Right cardiac atrium (tissue), 5 donors: ENCODE results near the gene SPZ1. TPM values are rescaled to one million over a fixed set of nuclear protein-coding genes. Genes with fewer than 3 reads are reported as not detected.

Experiments
- ATAC-seq, 2 donors: fragments of 200-7000 bp; cut with Tn5 transposase; one replicate each; pipeline versions ENCODE4 v1.8.0 to v1.9.1; 2020; ENCODE audit warnings: moderate library complexity in 2 of 2, mild to moderate bottlenecking in 1 of 2
- DNase-seq, 3 donors: peaks; one replicate each; pipeline ENCODE4 v3.0.0-alpha.2; 2020
- H3K27ac ChIP-seq: one replicate; pipeline ENCODE4 v1.5.1; 2013; ENCODE audit warnings: mild to moderate bottlenecking, low read length, control low read depth, moderate library complexity
- H3K27me3 ChIP-seq: one replicate; pipeline ENCODE4 v1.6.1; 2013; ENCODE audit not compliant: control insufficient read depth, insufficient read depth
- H3K4me1 ChIP-seq: one replicate; pipeline ENCODE4 v1.6.1; 2013; ENCODE audit warnings: low read length; ENCODE audit not compliant: control insufficient read depth, insufficient read depth
- H3K4me3 ChIP-seq: one replicate; pipeline ENCODE4 v1.5.1; 2013; ENCODE audit warnings: low read length, control low read depth
- H3K9me3 ChIP-seq: one replicate; pipeline ENCODE4 v1.6.1; 2013; ENCODE audit warnings: low read length; ENCODE audit not compliant: control insufficient read depth
- WGBS: extraction: QIAGEN DNeasy Blood & Tissue Kit; methylation state at CpG from one replicate; pipeline ENCODE4 v1.1.7; 2013; 5-methylcytosine and 5-hydroxymethylcytosine counted together
- intact Hi-C, 4 donors: fragments of 100-400 bp; cut with DNase I; formaldehyde crosslinking; loops; one replicate each; pipeline versions ENCODE4 v1.11.0 to v1.14.0; 2022 to 2023
- polyA plus RNA-seq: library from polyadenylated mRNA; stranded (reverse); fragments of 200-250 nt; gene quantifications from one replicate; pipeline ENCODE4 v1.2.3, GENCODE V29; 2013
- total RNA-seq, 4 donors: library from RNA; stranded (reverse); fragmentation: NEBNext Ultra II Directional; extraction: Animal tissue kit (Norgen Biotek cat#: 25700); gene quantifications; one replicate each; pipeline ENCODE4 v1.2.1, GENCODE V29; 2021
- donor health status: healthy with polysubstance abuse.
- donor health status: DM: no; HTN: yes; CAD: no.
- donor health status: DM: no; HTN: no; CAD: no.
- donor health status: DM: no; HTN: yes; CAD: no; lungs with severe emphysema.
- donor health status: DM: yes; HTN: yes; CAD: no.

Gene SPZ1
- total and polyA plus RNA-seq, 5 donors = not detected

DNA sequence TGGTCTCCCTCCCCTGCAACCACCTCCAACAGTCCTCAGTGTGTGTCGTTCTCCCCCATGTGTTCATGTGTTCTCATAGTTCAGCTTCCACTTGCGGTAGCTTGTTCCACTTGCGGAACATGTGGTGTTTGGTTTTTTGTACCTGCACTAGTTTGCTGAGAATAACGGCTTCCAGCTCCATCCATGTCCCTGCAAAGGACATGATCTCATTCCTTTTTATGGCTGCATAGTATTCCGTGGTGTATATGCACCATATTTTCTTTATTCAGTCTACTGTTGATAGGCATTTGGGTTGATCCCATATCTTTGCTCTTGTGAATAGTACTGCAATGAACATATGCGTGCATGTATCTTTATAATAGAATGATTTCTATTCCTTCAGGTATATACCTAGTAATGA, 45.1 kb downstream of the SPZ1 start:
- WGBS = 94% methylated on average over 6 of the region's 6 CpGs
- intact Hi-C loops = no loop called here
- ATAC-seq = no peak

DNA sequence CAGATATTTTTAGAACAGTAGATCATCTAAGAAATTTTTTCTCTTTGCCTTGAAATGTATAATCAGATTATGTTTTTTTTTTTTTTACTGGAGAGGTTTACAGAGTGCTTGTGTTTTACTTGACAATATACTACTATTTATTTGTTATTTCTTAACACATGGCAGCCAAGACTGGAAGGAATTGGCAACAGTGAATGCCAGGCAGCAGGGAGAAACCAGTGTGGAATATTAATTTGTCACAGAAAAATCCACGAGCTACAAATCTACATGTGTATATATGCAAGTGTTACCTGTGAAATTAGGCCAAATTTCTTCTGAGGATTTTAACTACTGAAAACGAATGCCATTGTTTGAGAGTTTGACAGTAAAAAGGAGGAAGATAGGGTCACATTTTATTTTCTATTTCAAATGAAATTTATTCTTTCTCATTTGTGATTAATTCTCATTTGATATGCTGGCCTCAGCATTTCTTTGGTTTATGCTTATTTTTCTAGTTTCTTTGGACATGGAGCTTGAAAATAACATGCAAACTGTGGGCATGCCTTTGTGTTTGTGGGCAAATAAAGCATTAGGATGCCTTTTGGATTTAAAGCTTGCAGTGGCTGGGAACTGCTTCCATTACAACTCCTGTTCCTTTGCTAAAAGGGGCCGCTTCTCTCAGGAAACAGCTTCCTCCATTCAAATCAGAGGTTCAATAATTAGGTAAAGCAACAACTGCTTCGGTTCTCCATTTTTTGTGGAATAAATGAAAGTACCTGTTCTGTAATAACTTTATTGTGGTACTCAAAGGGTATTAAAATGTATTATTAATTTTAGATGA, 49.1 kb downstream of the SPZ1 start:
- Histone ChIP-seq H3K9me3 (no peaks in the 10 kb centered on the region), H3K4me3 (no peak overlapping the region), H3K4me1 (no peaks in the 10 kb centered on the region), H3K27ac (no peak overlapping the region), H3K27me3 (no peaks in the 10 kb centered on the region)
- ATAC-seq (no peak), DNase-seq (no peak)
- 79% methylated on average over 4 of the region's 4 CpGs for WGBS
- intact Hi-C loops = no loop called here

More for the DNA sequence above, 45.1 kb downstream of the SPZ1 start:
- H3K4me3 ChIP-seq = no peak overlapping the region
- DNase-seq = no peak
- H3K27me3 ChIP-seq = no peaks in the 10 kb centered on the region
- H3K27ac ChIP-seq = no peak overlapping the region
- H3K9me3 ChIP-seq = no peaks in the 10 kb centered on the region
- no peaks in the 10 kb centered on the region for H3K4me1 ChIP-seq

DNA sequence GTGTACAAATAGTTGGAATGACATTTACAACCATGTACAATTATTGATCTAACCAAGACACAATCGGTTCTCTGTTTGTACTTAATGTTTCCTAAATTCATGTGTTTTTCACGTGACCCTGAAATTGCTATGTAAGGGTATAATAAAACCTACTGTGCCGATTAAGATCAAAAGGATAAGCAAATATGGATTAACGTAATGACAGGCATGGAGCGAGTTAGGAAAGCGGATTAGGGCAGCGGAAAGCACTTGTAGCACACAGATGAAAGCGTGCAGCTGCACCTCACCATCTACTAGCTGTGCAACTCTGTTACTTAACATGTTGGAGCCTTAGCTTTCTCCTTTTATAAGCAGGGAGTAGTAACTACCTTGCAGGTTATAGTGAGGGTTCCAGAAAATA, 49.7 kb downstream of the SPZ1 start:
- 91% methylated on average over 8 of the region's 8 CpGs for WGBS
- intact Hi-C loops = no loop called here
- no peak for DNase-seq
- Histone ChIP-seq H3K27ac (no peak overlapping the region), H3K27me3 (no peaks in the 10 kb centered on the region), H3K4me1 (no peaks in the 10 kb centered on the region), H3K9me3 (no peaks in the 10 kb centered on the region), H3K4me3 (no peak overlapping the region)
- ATAC-seq = no peak

DNA sequence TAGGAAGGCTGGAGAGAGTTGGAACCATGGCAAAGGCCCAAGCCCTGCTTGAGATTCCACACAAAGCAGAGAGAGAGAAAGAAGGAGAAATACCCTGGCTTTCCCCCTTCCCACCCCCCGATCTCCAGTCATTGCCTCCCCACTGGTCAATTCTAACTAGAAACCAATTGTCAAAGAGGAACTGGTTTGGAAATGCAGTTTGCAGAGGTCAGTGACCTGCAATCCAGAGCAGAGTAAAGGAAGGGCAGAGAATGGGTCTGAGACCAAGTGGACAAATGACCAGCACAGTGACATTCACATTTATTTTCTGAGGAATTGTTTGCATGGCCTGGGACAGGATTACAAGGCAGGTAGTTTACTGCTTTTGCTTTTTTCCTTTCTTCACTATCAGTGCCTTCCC, 50.6 kb downstream of the SPZ1 start:
- 44% methylated on average over 1 of the region's 1 CpG for WGBS
- Histone ChIP-seq H3K27me3 (no peaks in the 10 kb centered on the region), H3K4me1 (no peaks in the 10 kb centered on the region), H3K4me3 (no peak overlapping the region), H3K27ac (no peak overlapping the region), H3K9me3 (no peaks in the 10 kb centered on the region)
- ATAC-seq (no peak), DNase-seq (no peak)
- intact Hi-C loops = no loop called here

Other genes with a start within 250 kb of the SPZ1 start
- gene SERINC5, start 64.0 kb upstream of the SPZ1 start, total RNA-seq = 10 to 100 TPM; 11.1 to 13.4 (median 12.4) TPM
- 3.5 TPM for gene SERINC5, start 64.0 kb upstream of the SPZ1 start, polyA plus RNA-seq
- 10 to 100 TPM; 42.6 to 50.9 (median 46.9) TPM for gene ZFYVE16, start 88.1 kb downstream of the SPZ1 start, total RNA-seq
- 20.1 TPM for gene ZFYVE16, start 88.1 kb downstream of the SPZ1 start, polyA plus RNA-seq
- gene FAM151B, start 168.1 kb downstream of the SPZ1 start, total RNA-seq = 1 to 10 TPM; 2.0 to 3.4 (median 2.3) TPM
- gene FAM151B, start 168.1 kb downstream of the SPZ1 start, polyA plus RNA-seq = 0.59 TPM